HCT116 (cell line): ENCODE data around the gene IMPA2. TPM values are rescaled to one million over a fixed set of nuclear protein-coding genes. Genes with fewer than 3 reads are reported as not detected.

Experiments
- ATAC-seq: fragments of 200-7000 bp; cut with Tn5 transposase; 2 replicates; pipeline ENCODE4 v1.9.1; 2020; ENCODE audit warnings: mild to moderate bottlenecking, moderate library complexity
- BruUV-seq: library from RNA; stranded (reverse); fragments of 400-500 nt; replicated peaks from 2 replicates; lab custom pipeline; 2021; lab: Mats Ljungman, UMichigan
- CTCF ChIA-PET: fragments of 300-600 bp; sonication (Branson Sonifier 250); formaldehyde crosslinking; loops from one replicate; lab custom pipeline; 2021; ENCODE audit warnings: antibody characterized with exemption; lab: Charles Lee
- POLR2A ChIA-PET: fragments of 300-600, 350-600 bp; sonication (Branson Sonifier 250); formaldehyde crosslinking; loops from one replicate; lab custom pipeline; 2021; ENCODE audit warnings: antibody characterized with exemption; lab: Charles Lee
- RAD21 ChIA-PET, 2 experiments: fragments of 300-600 bp; sonication (Branson Sonifier 250); formaldehyde crosslinking; loops; one replicate each; lab custom pipeline; 2023; ENCODE audit warnings: low total read pairs in 2 of 2; ENCODE audit not compliant: uncharacterized antibody in 2 of 2, unreplicated experiment in 2 of 2, low non-redundant PET in 1 of 2; lab: Charles Lee
- DNase-seq: peaks from one replicate; pipeline ENCODE4 v3.0.0-alpha.2; 2010; ENCODE audit warnings: low read depth, low spot score
- H2AFZ ChIP-seq: fragments of 200-600 bp; shearing (Covaris generic), sonication (generic); 2 replicates; pipeline ENCODE4 v1.6.1; 2017; ENCODE audit warnings: low read depth, mixed run types, mixed read lengths, antibody characterized with exemption, low read length; ENCODE audit not compliant: poor library complexity, severe bottlenecking
- H3K27ac ChIP-seq: 2 replicates; pipeline ENCODE4 v1.5.1; 2012; ENCODE audit warnings: low read depth, low read length
- H3K27me3 ChIP-seq: fragments of 200-600 bp; sonication (generic); 2 replicates; pipeline ENCODE4 v1.6.1; 2016; ENCODE audit warnings: mixed run types, low read length, mixed read lengths; ENCODE audit not compliant: insufficient read depth
- H3K36me3 ChIP-seq, 2 experiments: fragments of 200-500 bp in 1 of 2; fragments of 200-600 bp in 1 of 2; sonication (Bioruptor generic) in 1 of 2; sonication (generic) in 1 of 2; 2 replicates each; pipeline versions ENCODE4 v1.5.1 to v1.6.1; 2014 to 2016; ENCODE audit warnings: low read length in 2 of 2, inconsistent platforms in 1 of 2, mixed read lengths in 1 of 2, mixed run types in 1 of 2; ENCODE audit not compliant: insufficient read depth in 2 of 2, control insufficient read depth in 1 of 2
- H3K4me1 ChIP-seq, 2 experiments: fragments of 200-600 bp in 1 of 2; sonication (generic) in 1 of 2; 2 replicates each; pipeline versions ENCODE4 v1.5.1 to v1.6.1; 2012 to 2017; ENCODE audit warnings: low read length in 2 of 2, inconsistent platforms in 1 of 2, mild to moderate bottlenecking in 1 of 2, mixed read lengths in 1 of 2, mixed run types in 1 of 2, moderate library complexity in 1 of 2; ENCODE audit not compliant: insufficient read depth in 2 of 2, control insufficient read depth in 1 of 2
- H3K4me2 ChIP-seq: fragments of 200-600 bp; sonication (generic); 2 replicates; pipeline ENCODE4 v1.6.1; 2017; ENCODE audit warnings: mixed run types, low read length, mixed read lengths
- H3K4me3 ChIP-seq, 2 experiments: fragments of 200-600 bp in 1 of 2; sonication (generic) in 1 of 2; replicated peaks in 1 of 2; 2 replicates each; pipeline ENCODE4 v1.5.1; 2011 to 2016; ENCODE audit warnings: low read length in 2 of 2, control low read depth in 1 of 2, low read depth in 1 of 2, mild to moderate bottlenecking in 1 of 2, mixed read lengths in 1 of 2, mixed run types in 1 of 2
- H3K79me2 ChIP-seq: fragments of 200-600 bp; sonication (generic); 2 replicates; pipeline ENCODE4 v1.6.1; 2017; ENCODE audit warnings: mild to moderate bottlenecking, mixed run types, low read length, moderate library complexity, mixed read lengths; ENCODE audit not compliant: insufficient read depth
- H3K9ac ChIP-seq: fragments of 200-600 bp; sonication (generic); 2 replicates; pipeline ENCODE4 v1.6.1; 2016; ENCODE audit warnings: low read length, mixed read lengths
- H3K9me2 ChIP-seq: fragments of 200-600 bp; sonication (generic), shearing (Covaris generic); 2 replicates; pipeline ENCODE4 v1.6.1; 2017; ENCODE audit warnings: mixed run types, mild to moderate bottlenecking, moderate library complexity; ENCODE audit not compliant: insufficient read depth
- H3K9me3 ChIP-seq, 2 experiments: fragments of 200-500 bp in 1 of 2; fragments of 200-600 bp in 1 of 2; sonication (Bioruptor generic) in 1 of 2; sonication (generic) in 1 of 2; 2 replicates each; pipeline ENCODE4 v1.6.1; 2014 to 2017; ENCODE audit warnings: low read length in 2 of 2, mixed read lengths in 2 of 2, inconsistent platforms in 1 of 2, low read depth in 1 of 2, mild to moderate bottlenecking in 1 of 2, mixed run types in 1 of 2, moderate library complexity in 1 of 2; ENCODE audit not compliant: control insufficient read depth in 1 of 2, insufficient read depth in 1 of 2
- H4K20me1 ChIP-seq: fragments of 200-600 bp; sonication (generic), shearing (Covaris generic); 2 replicates; pipeline ENCODE4 v1.6.1; 2017; ENCODE audit warnings: mixed run types, mild to moderate bottlenecking, moderate library complexity; ENCODE audit not compliant: insufficient read depth
- CEBPB ChIP-seq: IDR thresholded peaks from 2 replicates; pipeline ENCODE4 v1.6.1; 2012; ENCODE audit warnings: low read depth
- ELF1 ChIP-seq: IDR thresholded peaks from 2 replicates; pipeline ENCODE4 v1.6.1; 2012; ENCODE audit warnings: low read depth, borderline replicate concordance
- EZH2phosphoT487 ChIP-seq: fragments of 200-600 bp; IDR thresholded peaks from 2 replicates; pipeline ENCODE4 v1.6.1; 2018; ENCODE audit warnings: antibody characterized with exemption, borderline replicate concordance
- POLR2AphosphoS5 ChIP-seq: IDR thresholded peaks from 2 replicates; pipeline ENCODE4 v1.6.1; 2011; ENCODE audit warnings: mild to moderate bottlenecking, low read depth, low read length, moderate library complexity
- REST ChIP-seq: IDR thresholded peaks from 2 replicates; pipeline ENCODE4 v1.6.1; 2012; ENCODE audit warnings: low read depth
- SP1 ChIP-seq: IDR thresholded peaks from 2 replicates; pipeline ENCODE4 v1.6.1; 2012; ENCODE audit warnings: low read depth
- SRF ChIP-seq: IDR thresholded peaks from 2 replicates; pipeline ENCODE4 v1.6.1; 2012; ENCODE audit warnings: low read depth
- ZNF274 ChIP-seq: fragments of 200-500 bp; sonication (Bioruptor generic); IDR thresholded peaks from 2 replicates; pipeline ENCODE4 v1.6.1; 2014; ENCODE audit warnings: mild to moderate bottlenecking, low read depth, low read length, inconsistent platforms
- intact Hi-C: fragments of 100-400 bp; cut with micrococcal nuclease; formaldehyde crosslinking; loops from 2 replicates; pipeline ENCODE4 v1.10.0; 2022
- total RNA-seq: library from RNA; stranded (reverse); gene quantifications from one replicate; pipeline ENCODE4 v1.2.1, GENCODE V29; 2021; ENCODE audit not compliant: unreplicated experiment

IMPA2 gene
- total RNA-seq, 1 experiment from 2014 or later, result 32.5 TPM

DNA sequence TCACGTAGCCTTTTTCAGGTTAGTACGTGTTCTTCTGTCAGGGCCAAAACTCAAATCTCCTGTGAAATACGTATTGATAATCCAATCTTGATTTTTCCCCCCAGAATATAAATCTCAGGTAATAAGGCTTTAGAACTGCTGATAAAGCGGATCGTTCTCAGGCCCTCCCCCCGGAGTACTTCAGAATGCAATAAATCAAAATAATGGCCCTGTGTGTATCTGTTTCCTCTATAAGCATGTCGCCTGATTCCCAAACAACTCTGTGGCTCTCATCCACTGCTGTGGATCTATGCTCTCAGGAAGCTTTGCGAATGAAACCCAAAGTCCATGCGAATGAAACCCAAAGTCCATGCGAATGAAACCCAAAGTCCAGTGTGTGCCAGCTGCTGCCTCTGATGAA, 49.4 kb downstream of the IMPA2 start:
- intact Hi-C loops, result loop anchor here (10.0 kb wide), 1 partner anchor 376 kb away; no protein-coding TSS in a partner anchor
- H3K27me3 ChIP-seq, result no peaks in the 10 kb centered on the region
- CTCF ChIA-PET, result no interaction called here
- RAD21 ChIA-PET, result no interaction called here
- no peak overlapping the region for H3K4me3 ChIP-seq
- H3K9me2 ChIP-seq, result no peaks in the 10 kb centered on the region
- no TSS peak for BruUV-seq
- TF ChIP-seq ELF1 (no peak), POLR2AphosphoS5 (no peak), SRF (no peak), EZH2phosphoT487 (no peak)
- ATAC-seq, result no peak
- no peak for DNase-seq
- POLR2A ChIA-PET, result interaction anchor here (1.4 kb wide), 1 partner anchor 93 kb away, joined by 3 read pairs; no protein-coding TSS in a partner anchor
- H3K4me1 ChIP-seq, result no peaks in the 10 kb centered on the region
- H3K36me3 ChIP-seq, result no peaks in the 10 kb centered on the region; a peak in 1 of 4 replicates
- no peaks in the 10 kb centered on the region for H4K20me1 ChIP-seq
- H3K4me2 ChIP-seq, result no peak overlapping the region
- no peak overlapping the region for H2AFZ ChIP-seq
- no peaks in the 10 kb centered on the region for H3K79me2 ChIP-seq
- H3K9me3 ChIP-seq, result no peaks in the 10 kb centered on the region
- no peak overlapping the region for H3K9ac ChIP-seq
- H3K27ac ChIP-seq, result no peak overlapping the region

GRCh38 chr18:12031181-12031580, 49.9 kb downstream of the IMPA2 start:
- CTCF ChIA-PET, result no interaction called here

More at GRCh38 chr18:12031181-12031580, 49.9 kb downstream of the IMPA2 start:
- RAD21 ChIA-PET, result no interaction called here
- H3K27me3 ChIP-seq, result no peaks in the 10 kb centered on the region
- no peaks in the 10 kb centered on the region; a peak in 1 of 4 replicates for H3K36me3 ChIP-seq
- ATAC-seq (no peak), DNase-seq (no peak)
- H3K79me2 ChIP-seq, result no peaks in the 10 kb centered on the region
- no peak for TF ChIP-seq REST
- TF ChIP-seq POLR2AphosphoS5, result no peak
- no peak for TF ChIP-seq ZNF274
- no peak for TF ChIP-seq SP1
- no peak for TF ChIP-seq CEBPB
- POLR2A ChIA-PET, result interaction anchor here (1.4 kb wide), 1 partner anchor 94 kb away, joined by 3 read pairs; no protein-coding TSS in a partner anchor
- no peaks in the 10 kb centered on the region for H3K4me1 ChIP-seq
- H3K9me3 ChIP-seq, result no peaks in the 10 kb centered on the region
- H3K9me2 ChIP-seq, result no peaks in the 10 kb centered on the region
- intact Hi-C loops, result loop anchor here (10.0 kb wide), 1 partner anchor 376 kb away; no protein-coding TSS in a partner anchor
- H4K20me1 ChIP-seq, result no peaks in the 10 kb centered on the region
- no peak overlapping the region for H3K9ac ChIP-seq
- H3K27ac ChIP-seq, result no peak overlapping the region
- H3K4me3 ChIP-seq, result no peak overlapping the region
- BruUV-seq, result no TSS peak
- no peak overlapping the region for H2AFZ ChIP-seq
- no peak overlapping the region for H3K4me2 ChIP-seq
